ENCODE measurements around the gene LDLRAD4. TPM values are rescaled to one million over a fixed set of nuclear protein-coding genes. Genes with fewer than 3 reads are reported as not detected.

LDLRAD4 gene
- total RNA-seq, 1 experiment from 2014 or later: not detected

GRCh38 chr18:13270279-13270855, 51.8 kb downstream of the LDLRAD4 start:
- intact Hi-C loops (cut with micrococcal nuclease): no loop called here
- Histone ChIP-seq H3K4me2 (ENCODE audit: low read length) (no peak overlapping the region), H3K27me3 (ENCODE audit: low read length) (peaks cover 93% of the 10 kb centered on the region), H3K36me3 (ENCODE audit: low read depth, low read length) (no peaks in the 10 kb centered on the region), H3K9ac (ENCODE audit: low read length) (no peak overlapping the region), H2AFZ (ENCODE audit: low read length) (no peak overlapping the region), H3K4me1 (ENCODE audit: insufficient read depth, low read length) (no peaks in the 10 kb centered on the region), H4K20me1 (ENCODE audit: low read length) (no peaks in the 10 kb centered on the region), H3K79me2 (ENCODE audit: low read length) (no peaks in the 10 kb centered on the region), H3K9me2 (replicated peaks; ENCODE audit: low read length) (no peaks in the 10 kb centered on the region), H3K27ac (ENCODE audit: low read length) (no peak overlapping the region), H3K9me3 (ENCODE audit: low read length) (no peaks in the 10 kb centered on the region), H3F3A (ENCODE audit: low read length, unreplicated experiment) (no peaks in the 10 kb centered on the region), H3K4me3 (ENCODE audit: low read length) (no peak overlapping the region)
- CTCF ChIA-PET: no interaction called here
- ATAC-seq (no peak), DNase-seq (no peak)
- POLR2A ChIA-PET (ENCODE audit: unreplicated experiment): no interaction called here
- BruUV-seq (replicated peaks): no TSS peak
- TF ChIP-seq EZH2phosphoT487 (IDR thresholded peaks at IDR 0.05; ENCODE audit: borderline replicate concordance, low read length): no peak
- no peak for TF ChIP-seq EZH2 (IDR thresholded peaks at IDR 0.05; ENCODE audit: low read length, unreplicated experiment)
- no peak for TF ChIP-seq CTCF (conservative IDR thresholded peaks at IDR 0.05; ENCODE audit: low read depth, low read length)

DNA sequence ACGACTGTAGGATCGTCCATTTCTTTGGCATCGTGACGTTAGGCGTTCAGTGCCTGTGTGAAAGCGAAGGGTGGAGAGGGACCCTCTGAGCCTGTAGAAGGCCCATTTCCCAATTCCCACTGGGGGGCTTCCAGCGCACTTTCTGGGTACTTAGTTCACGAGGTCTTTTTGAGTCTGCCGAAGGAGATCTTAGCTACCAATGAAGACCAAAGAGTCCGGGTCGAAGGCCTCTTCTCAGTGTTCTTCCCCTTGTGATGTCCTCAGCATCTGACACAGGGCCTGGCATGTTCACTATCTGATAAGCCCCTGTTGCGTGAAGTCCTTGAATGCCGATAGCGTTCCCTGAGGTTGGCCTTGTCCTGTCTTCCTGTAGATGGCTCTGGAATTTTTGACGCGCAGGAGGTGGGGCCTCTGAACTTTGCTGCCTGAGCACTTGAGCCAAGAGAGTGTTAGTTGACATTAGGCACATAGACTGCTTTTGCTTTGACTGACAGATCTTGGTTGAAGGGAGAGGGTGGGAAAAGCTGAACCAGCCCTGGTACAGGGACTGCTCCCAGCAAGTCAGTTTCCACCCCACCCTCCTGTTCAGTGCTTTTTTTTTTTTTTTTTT, 52.8 kb downstream of the LDLRAD4 start:
- Histone ChIP-seq H4K20me1 (ENCODE audit: low read length) (no peaks in the 10 kb centered on the region), H3K36me3 (ENCODE audit: low read depth, low read length) (no peaks in the 10 kb centered on the region), H3K4me2 (ENCODE audit: low read length) (no peak overlapping the region), H3K27me3 (ENCODE audit: low read length) (peaks cover 86% of the 10 kb centered on the region), H3K4me1 (ENCODE audit: insufficient read depth, low read length) (no peaks in the 10 kb centered on the region), H3K4me3 (ENCODE audit: low read length) (no peak overlapping the region), H3K79me2 (ENCODE audit: low read length) (no peaks in the 10 kb centered on the region), H3K27ac (ENCODE audit: low read length) (no peak overlapping the region), H3K9me2 (replicated peaks; ENCODE audit: low read length) (no peaks in the 10 kb centered on the region), H3K9ac (ENCODE audit: low read length) (no peak overlapping the region), H2AFZ (ENCODE audit: low read length) (no peak overlapping the region), H3F3A (ENCODE audit: low read length, unreplicated experiment) (no peaks in the 10 kb centered on the region), H3K9me3 (ENCODE audit: low read length) (no peaks in the 10 kb centered on the region)
- ATAC-seq: no peak
- no peak for TF ChIP-seq EZH2phosphoT487 (IDR thresholded peaks at IDR 0.05; ENCODE audit: borderline replicate concordance, low read length)
- no peak for TF ChIP-seq EZH2 (IDR thresholded peaks at IDR 0.05; ENCODE audit: low read length, unreplicated experiment)
- no peak for TF ChIP-seq CTCF (conservative IDR thresholded peaks at IDR 0.05; ENCODE audit: low read depth, low read length)
- intact Hi-C loops (cut with micrococcal nuclease): no loop called here
- ChIA-PET CTCF (no interaction called here), POLR2A (ENCODE audit: unreplicated experiment) (no interaction called here)
- no TSS peak for BruUV-seq (replicated peaks)
- DNase-seq: no peak

DNA sequence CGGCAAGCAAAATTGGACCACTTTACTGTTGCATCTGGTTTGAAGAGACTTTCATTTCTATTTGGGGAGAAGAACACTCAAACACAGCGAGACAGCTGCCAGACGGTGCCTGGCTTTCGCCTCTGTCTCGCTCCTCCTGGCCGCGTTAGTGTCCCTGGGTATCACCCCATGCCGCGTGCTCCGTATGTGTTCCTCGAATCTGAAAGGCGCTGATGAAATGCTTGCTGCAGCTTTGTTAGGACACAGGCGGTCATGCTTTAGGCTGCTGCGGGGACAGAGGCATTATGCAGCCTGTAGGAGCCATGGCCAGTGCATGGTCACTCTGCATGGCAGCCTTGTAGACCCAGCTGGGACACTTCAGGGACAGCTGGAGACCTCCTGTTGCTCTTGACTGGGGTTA, 53.9 kb downstream of the LDLRAD4 start:
- TF ChIP-seq EZH2 (IDR thresholded peaks at IDR 0.05; ENCODE audit: low read length, unreplicated experiment) (no peak), EZH2phosphoT487 (IDR thresholded peaks at IDR 0.05; ENCODE audit: borderline replicate concordance, low read length) (no peak), CTCF (conservative IDR thresholded peaks at IDR 0.05; ENCODE audit: low read depth, low read length) (no peak)
- BruUV-seq (replicated peaks): no TSS peak

More for the DNA sequence above, 53.9 kb downstream of the LDLRAD4 start:
- ChIA-PET CTCF (no interaction called here), POLR2A (ENCODE audit: unreplicated experiment) (no interaction called here)
- Histone ChIP-seq H3K27me3 (ENCODE audit: low read length) (peaks cover 86% of the 10 kb centered on the region), H3K27ac (ENCODE audit: low read length) (no peak overlapping the region), H2AFZ (ENCODE audit: low read length) (no peak overlapping the region), H3K79me2 (ENCODE audit: low read length) (no peaks in the 10 kb centered on the region), H3K4me2 (ENCODE audit: low read length) (no peak overlapping the region), H4K20me1 (ENCODE audit: low read length) (no peaks in the 10 kb centered on the region), H3K4me1 (ENCODE audit: insufficient read depth, low read length) (no peaks in the 10 kb centered on the region), H3K36me3 (ENCODE audit: low read depth, low read length) (no peaks in the 10 kb centered on the region), H3K9me2 (replicated peaks; ENCODE audit: low read length) (no peaks in the 10 kb centered on the region), H3K9me3 (ENCODE audit: low read length) (no peaks in the 10 kb centered on the region), H3F3A (ENCODE audit: low read length, unreplicated experiment) (no peaks in the 10 kb centered on the region), H3K4me3 (ENCODE audit: low read length) (no peak overlapping the region), H3K9ac (ENCODE audit: low read length) (no peak overlapping the region)
- ATAC-seq: no peak
- DNase-seq: no peak
- intact Hi-C loops (cut with micrococcal nuclease): no loop called here
